Testis (tissue), 3 donors: Measurements from ENCODE around the gene SLC47A1. TPM values are rescaled to one million over a fixed set of nuclear protein-coding genes. Genes with fewer than 3 reads are reported as not detected.

Experiments used
- DNase-seq: peaks from one replicate; pipeline ENCODE4 v3.0.0-alpha.2; 2019
- H3K27ac ChIP-seq, 2 donors: fragments of 200-600 bp; sonication (generic); one replicate each; pipeline ENCODE4 v1.5.1; 2019
- H3K27me3 ChIP-seq: fragments of 200-600 bp; sonication (generic); one replicate; pipeline ENCODE4 v1.5.1; 2019
- H3K36me3 ChIP-seq: fragments of 200-600 bp; sonication (generic); one replicate; pipeline ENCODE4 v1.5.1; 2017; ENCODE audit warnings: low read depth; ENCODE audit errors: missing control alignments
- H3K4me1 ChIP-seq: fragments of 200-600 bp; sonication (generic); one replicate; pipeline ENCODE4 v1.5.1; 2019
- H3K4me3 ChIP-seq, 2 donors: fragments of 200-600 bp; sonication (generic); one replicate each; pipeline ENCODE4 v1.5.1; 2017 to 2019
- H3K9me3 ChIP-seq: fragments of 200-600 bp; sonication (generic); one replicate; pipeline ENCODE4 v1.5.1; 2017
- POLR2A ChIP-seq: fragments of 450-650 bp; IDR thresholded peaks from one replicate; pipeline ENCODE4 v1.6.1; 2017; ENCODE audit warnings: antibody characterized with exemption, mild to moderate bottlenecking, moderate library complexity
- WGBS, 2 donors: methylation state at CpG; one replicate each; pipeline ENCODE4 v1.1.5; 2018; 5-methylcytosine and 5-hydroxymethylcytosine counted together
- intact Hi-C: fragments of 100-400 bp; cut with DNase I; formaldehyde crosslinking; loops from one replicate; pipeline ENCODE4 v1.15.1; 2023; ENCODE audit warnings: low total_unique reads
- polyA plus RNA-seq: library from polyadenylated mRNA; stranded (reverse); fragments of 350-450 nt; fragmentation: Illumina TruSeq; extraction: RNeasy Lipid Tissue Mini Kit (QIAGEN cat#74804); gene quantifications from one replicate; pipeline ENCODE4 v1.2.3, GENCODE V29; 2014; ENCODE audit warnings: low read depth, low replicate concordance; ENCODE audit not compliant: insufficient read depth
- total RNA-seq, 2 donors: library from RNA; depleted of rRNA; stranded (reverse); fragments of >200 nt; gene quantifications; one replicate each; pipeline ENCODE4 v1.2.3, GENCODE V29; 2016
- TF ChIP-seq, protein P1 (sequence below), 3 experiments: fragments of 450-650 bp in 2 of 3; fragments of 200-600 bp in 1 of 3; sonication (generic) in 1 of 3; IDR thresholded peaks; one replicate each; pipeline ENCODE4 v1.5.1; 2016 to 2019; ENCODE audit warnings: antibody characterized with exemption in 3 of 3, mild to moderate bottlenecking in 2 of 3, moderate library complexity in 1 of 3

SLC47A1 gene
- total and polyA plus RNA-seq, 3 donors from 2014 or later = 20.1 to 97.3 (median 39.8) TPM

DNA sequence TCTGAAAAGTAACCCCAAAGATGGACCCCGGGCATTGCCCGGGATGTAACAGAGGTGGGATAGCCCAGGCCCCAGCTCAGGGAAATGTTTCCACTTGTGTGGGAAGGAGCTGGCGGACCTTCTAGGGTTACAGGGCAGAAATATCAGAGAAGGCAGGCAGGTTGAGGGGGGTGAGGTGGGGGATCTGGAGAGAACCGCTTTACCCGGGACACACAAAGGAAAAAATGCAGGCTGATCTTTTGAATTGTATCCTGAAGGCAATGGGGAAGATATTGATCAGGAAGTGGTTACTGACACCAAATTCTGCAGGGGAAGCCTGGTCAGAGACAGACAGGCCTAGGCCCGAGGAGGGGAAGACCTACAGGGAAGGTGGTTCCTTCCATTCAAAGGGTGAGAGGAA, 3.5 kb downstream of the SLC47A1 start:
- intact Hi-C loops = no loop called here

DNA sequence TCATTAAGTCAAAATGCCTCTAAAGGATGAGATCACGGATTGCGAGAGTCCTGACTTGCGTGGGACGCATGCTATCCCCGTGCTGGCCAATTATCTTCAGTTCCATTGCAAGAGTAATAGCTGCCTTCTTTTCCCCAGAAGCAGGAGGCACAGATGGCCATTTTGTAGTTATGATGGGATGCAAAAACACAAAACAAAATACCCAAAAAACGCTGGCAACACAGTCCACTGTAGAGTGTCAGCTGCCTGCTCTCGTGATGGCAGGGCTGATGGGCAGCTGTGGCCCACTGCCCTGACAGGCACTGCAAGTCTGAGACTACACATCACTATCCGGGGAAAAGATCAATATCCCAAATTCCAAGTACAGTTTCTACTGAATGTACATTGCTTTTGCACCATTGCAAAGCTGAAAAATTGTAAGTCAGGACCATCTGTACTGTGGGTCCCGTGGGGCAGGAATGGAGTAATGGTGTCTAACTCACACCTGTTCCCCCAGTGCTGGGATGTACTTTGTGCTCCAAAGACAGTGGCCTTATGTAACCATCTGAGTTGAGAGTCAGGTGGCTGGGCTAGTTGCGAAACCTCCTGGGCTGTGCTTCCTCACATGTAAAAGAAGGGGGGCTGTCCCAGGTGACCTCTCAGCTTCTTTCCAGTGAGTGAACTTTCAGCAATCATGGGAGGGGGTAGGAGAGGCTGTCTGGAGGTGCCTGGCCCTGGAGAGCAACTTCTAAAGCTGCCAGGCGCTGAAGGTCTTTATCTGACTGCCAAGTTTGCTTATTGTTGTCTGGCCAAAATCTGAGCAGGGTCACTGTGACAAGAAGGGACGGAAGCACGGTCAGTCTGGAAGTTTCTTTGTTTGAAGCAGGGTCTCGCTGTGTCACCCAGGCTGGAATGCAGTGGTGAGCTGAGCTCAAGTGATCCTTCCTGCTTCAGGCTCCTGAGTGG, 4.7 kb downstream of the SLC47A1 start:
- peaks cover 23% of the 10 kb centered on the region for H3K4me1 ChIP-seq
- H3K36me3 ChIP-seq = no peaks in the 10 kb centered on the region
- intact Hi-C loops = no loop called here
- H3K27ac ChIP-seq = peak overlapping the region in 1 of 2 donors; percentile 26
- 80 to 85% methylated on average over 14 of the region's 14 CpGs for WGBS, 2 donors
- no peak overlapping the region for H3K4me3 ChIP-seq
- no peak for TF ChIP-seq POLR2A
- TF ChIP-seq, protein P1, sequence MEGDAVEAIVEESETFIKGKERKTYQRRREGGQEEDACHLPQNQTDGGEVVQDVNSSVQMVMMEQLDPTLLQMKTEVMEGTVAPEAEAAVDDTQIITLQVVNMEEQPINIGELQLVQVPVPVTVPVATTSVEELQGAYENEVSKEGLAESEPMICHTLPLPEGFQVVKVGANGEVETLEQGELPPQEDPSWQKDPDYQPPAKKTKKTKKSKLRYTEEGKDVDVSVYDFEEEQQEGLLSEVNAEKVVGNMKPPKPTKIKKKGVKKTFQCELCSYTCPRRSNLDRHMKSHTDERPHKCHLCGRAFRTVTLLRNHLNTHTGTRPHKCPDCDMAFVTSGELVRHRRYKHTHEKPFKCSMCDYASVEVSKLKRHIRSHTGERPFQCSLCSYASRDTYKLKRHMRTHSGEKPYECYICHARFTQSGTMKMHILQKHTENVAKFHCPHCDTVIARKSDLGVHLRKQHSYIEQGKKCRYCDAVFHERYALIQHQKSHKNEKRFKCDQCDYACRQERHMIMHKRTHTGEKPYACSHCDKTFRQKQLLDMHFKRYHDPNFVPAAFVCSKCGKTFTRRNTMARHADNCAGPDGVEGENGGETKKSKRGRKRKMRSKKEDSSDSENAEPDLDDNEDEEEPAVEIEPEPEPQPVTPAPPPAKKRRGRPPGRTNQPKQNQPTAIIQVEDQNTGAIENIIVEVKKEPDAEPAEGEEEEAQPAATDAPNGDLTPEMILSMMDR (IDR thresholded peaks at IDR 0.05) = no peak
- H3K9me3 ChIP-seq = no peaks in the 10 kb centered on the region
- no peaks in the 10 kb centered on the region for H3K27me3 ChIP-seq
- peak; percentile 41 for DNase-seq

More for the DNA sequence above, 3.5 kb downstream of the SLC47A1 start:
- no peaks in the 10 kb centered on the region for H3K27me3 ChIP-seq
- H3K9me3 ChIP-seq = no peaks in the 10 kb centered on the region
- TF ChIP-seq, protein P1 (IDR thresholded peaks at IDR 0.05) = no peak
- TF ChIP-seq POLR2A = no peak
- DNase-seq = no peak
- WGBS, 2 donors = 76 to 82% methylated on average over 6 of the region's 6 CpGs
- no peak overlapping the region for H3K4me3 ChIP-seq
- peaks cover 23% of the 10 kb centered on the region for H3K4me1 ChIP-seq
- no peaks in the 10 kb centered on the region for H3K36me3 ChIP-seq
- H3K27ac ChIP-seq = no peak overlapping the region

DNA sequence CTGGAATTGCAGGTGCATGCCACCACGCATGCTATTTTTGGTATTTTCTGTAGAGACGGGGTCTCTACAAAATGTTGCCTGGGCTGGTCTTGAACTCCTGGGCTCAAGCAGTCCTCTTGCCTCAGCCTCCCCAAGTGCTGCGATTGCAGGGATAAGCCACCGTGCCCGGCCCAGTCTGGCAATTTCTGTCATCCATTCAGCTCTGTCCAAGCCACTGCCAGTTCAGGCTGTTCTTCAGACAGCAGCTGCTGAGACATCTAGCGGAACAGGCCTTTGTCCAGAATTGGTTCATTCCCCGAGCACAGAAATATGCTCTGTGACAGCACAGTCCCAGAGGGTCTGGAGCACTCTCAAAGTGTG, 5.4 kb downstream of the SLC47A1 start:
- DNase-seq = no peak
- no peaks in the 10 kb centered on the region for H3K27me3 ChIP-seq
- H3K27ac ChIP-seq = peak overlapping the region in 1 of 2 donors; percentile 26
- intact Hi-C loops = no loop called here
- peaks cover 23% of the 10 kb centered on the region for H3K4me1 ChIP-seq
- no peaks in the 10 kb centered on the region for H3K36me3 ChIP-seq
- TF ChIP-seq, protein P1 (IDR thresholded peaks at IDR 0.05) = no peak
- no peak for TF ChIP-seq POLR2A
- no peaks in the 10 kb centered on the region for H3K9me3 ChIP-seq
- WGBS, 2 donors = 67 to 69% methylated on average over 2 to 7 of the region's 7 CpGs
- no peak overlapping the region for H3K4me3 ChIP-seq

DNA sequence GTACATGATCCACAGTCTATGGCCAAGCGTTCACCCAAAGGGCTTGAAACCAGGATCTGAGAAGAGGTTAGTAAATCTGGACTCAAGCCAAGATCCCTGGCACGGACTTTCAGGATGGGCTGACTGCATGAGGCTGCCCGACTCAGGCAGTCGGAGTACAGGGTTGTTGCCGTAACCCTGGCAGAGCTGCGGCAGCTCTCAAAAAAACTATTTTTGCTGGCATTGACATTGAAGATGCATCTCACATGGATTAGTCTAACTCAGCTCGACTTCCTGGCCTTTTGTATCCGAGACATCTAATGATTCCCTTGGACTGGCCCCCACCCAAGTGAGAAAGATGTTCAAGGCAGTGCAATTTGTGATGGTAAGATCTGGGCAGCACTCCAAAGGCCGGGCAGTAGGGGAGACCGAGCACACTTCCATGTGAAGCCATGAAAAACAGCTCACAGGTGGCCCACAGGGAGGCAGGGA, 6.2 kb downstream of the SLC47A1 start:
- 61 to 64% methylated on average over 6 to 10 of the region's 10 CpGs for WGBS, 2 donors
- H3K36me3 ChIP-seq = no peaks in the 10 kb centered on the region
- peaks cover 17% of the 10 kb centered on the region for H3K4me1 ChIP-seq
- H3K27ac ChIP-seq = peak overlapping the region in 1 of 2 donors; percentile 72
- TF ChIP-seq POLR2A = no peak
- TF ChIP-seq, protein P1 (IDR thresholded peaks at IDR 0.05) = no peak
- no peaks in the 10 kb centered on the region for H3K9me3 ChIP-seq
- H3K27me3 ChIP-seq = no peaks in the 10 kb centered on the region
- intact Hi-C loops = no loop called here
- no peak for DNase-seq
- H3K4me3 ChIP-seq = no peak overlapping the region
